Endothelial cell of umbilical vein (primary cell): Measurements from ENCODE around the gene STK17A.

Experiments
- EZH2 ChIP-seq: IDR thresholded peaks from 2 replicates; pipeline ENCODE4 v1.6.1; 2012; ENCODE audit warnings: borderline replicate concordance, low read depth, mild to moderate bottlenecking, moderate library complexity, low read length, inconsistent platforms; ENCODE audit not compliant: severe bottlenecking
- GATA2 ChIP-seq: IDR thresholded peaks from 2 replicates; pipeline ENCODE4 v1.7.0; 2011; ENCODE audit warnings: low read depth, mild to moderate bottlenecking, moderate library complexity, mixed read lengths, low read length; ENCODE audit not compliant: insufficient read length, insufficient read depth
- MYC ChIP-seq: IDR thresholded peaks from one replicate; pipeline ENCODE4 v1.6.1; 2011; ENCODE audit warnings: mild to moderate bottlenecking, low read depth, low read length
- POLR2A ChIP-seq: IDR thresholded peaks from 2 replicates; pipeline ENCODE4 v1.6.1; 2012; ENCODE audit warnings: low read depth, mild to moderate bottlenecking, control low read depth, low read length
- POLR2AphosphoS5 ChIP-seq: IDR thresholded peaks from 2 replicates; pipeline ENCODE4 v1.6.1; 2012; ENCODE audit warnings: low read depth, mild to moderate bottlenecking, control low read depth, low read length, moderate library complexity; ENCODE audit not compliant: insufficient read depth
- TF ChIP-seq, protein P1 (sequence below), 2 donors: IDR thresholded peaks; 1 replicate in 1 of 2; 2 replicates in 1 of 2; pipeline ENCODE4 v1.5.1; 2011; ENCODE audit warnings: low read length in 2 of 2, mild to moderate bottlenecking in 2 of 2, moderate library complexity in 2 of 2, control low read depth in 1 of 2, inconsistent platforms in 1 of 2, low read depth in 1 of 2; ENCODE audit not compliant: insufficient read depth in 1 of 2; ENCODE audit errors: extremely low read depth in 1 of 2
- TF ChIP-seq, protein P2 (sequence below): IDR thresholded peaks from 2 replicates; pipeline ENCODE4 v1.6.1; 2011; ENCODE audit not compliant: insufficient read depth, insufficient read length

DNA sequence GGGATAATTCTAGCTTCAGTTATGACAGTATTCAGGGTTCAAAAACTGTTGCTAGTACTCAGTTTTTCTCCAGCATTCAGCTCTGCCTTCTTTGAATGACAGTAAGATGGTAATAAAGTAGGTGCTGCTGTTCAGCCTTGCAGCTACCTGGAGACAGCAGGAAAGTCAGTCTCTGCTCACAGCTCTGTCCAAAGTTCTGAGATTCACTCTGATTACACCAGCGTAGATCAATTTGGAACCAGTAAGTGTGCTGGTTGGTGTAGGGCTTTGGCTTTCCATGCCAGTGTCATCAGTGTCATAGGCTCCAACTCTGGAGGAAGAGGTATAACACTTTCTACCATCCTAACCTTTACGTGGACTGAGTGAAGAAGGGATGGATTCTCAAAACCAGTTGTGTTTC is 26.2 kb downstream of the STK17A start:
- no peak for TF ChIP-seq EZH2
- TF ChIP-seq, protein P1, sequence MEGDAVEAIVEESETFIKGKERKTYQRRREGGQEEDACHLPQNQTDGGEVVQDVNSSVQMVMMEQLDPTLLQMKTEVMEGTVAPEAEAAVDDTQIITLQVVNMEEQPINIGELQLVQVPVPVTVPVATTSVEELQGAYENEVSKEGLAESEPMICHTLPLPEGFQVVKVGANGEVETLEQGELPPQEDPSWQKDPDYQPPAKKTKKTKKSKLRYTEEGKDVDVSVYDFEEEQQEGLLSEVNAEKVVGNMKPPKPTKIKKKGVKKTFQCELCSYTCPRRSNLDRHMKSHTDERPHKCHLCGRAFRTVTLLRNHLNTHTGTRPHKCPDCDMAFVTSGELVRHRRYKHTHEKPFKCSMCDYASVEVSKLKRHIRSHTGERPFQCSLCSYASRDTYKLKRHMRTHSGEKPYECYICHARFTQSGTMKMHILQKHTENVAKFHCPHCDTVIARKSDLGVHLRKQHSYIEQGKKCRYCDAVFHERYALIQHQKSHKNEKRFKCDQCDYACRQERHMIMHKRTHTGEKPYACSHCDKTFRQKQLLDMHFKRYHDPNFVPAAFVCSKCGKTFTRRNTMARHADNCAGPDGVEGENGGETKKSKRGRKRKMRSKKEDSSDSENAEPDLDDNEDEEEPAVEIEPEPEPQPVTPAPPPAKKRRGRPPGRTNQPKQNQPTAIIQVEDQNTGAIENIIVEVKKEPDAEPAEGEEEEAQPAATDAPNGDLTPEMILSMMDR (IDR thresholded peaks at IDR 0.05; ENCODE audit: extremely low read depth in 1 of 2, insufficient read depth in 1 of 2, low read depth in 1 of 2, low read length in 2 of 2), result no peak
- no peak for TF ChIP-seq POLR2A
- TF ChIP-seq POLR2AphosphoS5, result no peak
- no peak for TF ChIP-seq GATA2
- TF ChIP-seq, protein P2, sequence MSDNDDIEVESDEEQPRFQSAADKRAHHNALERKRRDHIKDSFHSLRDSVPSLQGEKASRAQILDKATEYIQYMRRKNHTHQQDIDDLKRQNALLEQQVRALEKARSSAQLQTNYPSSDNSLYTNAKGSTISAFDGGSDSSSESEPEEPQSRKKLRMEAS, result no peak
- no peak for TF ChIP-seq MYC
